Stomach smooth muscle (tissue), 2 donors: Measurements from ENCODE around the gene SPIRE2.

Experiments used
- H3K27ac ChIP-seq: one replicate; pipeline ENCODE4 v1.7.0; 2013; ENCODE audit warnings: mild to moderate bottlenecking, low read length, inconsistent platforms
- H3K27me3 ChIP-seq, 2 donors: one replicate each; pipeline ENCODE4 v1.7.0; 2013; ENCODE audit warnings: low read length in 2 of 2; ENCODE audit not compliant: insufficient read depth in 2 of 2, control insufficient read depth in 1 of 2
- H3K36me3 ChIP-seq, 2 donors: one replicate each; pipeline ENCODE4 v1.7.0; 2013; ENCODE audit warnings: low read length in 2 of 2; ENCODE audit not compliant: control insufficient read depth in 2 of 2, insufficient read depth in 2 of 2
- H3K4me1 ChIP-seq: one replicate; pipeline ENCODE4 v1.7.0; 2013; ENCODE audit warnings: low read length; ENCODE audit not compliant: control insufficient read depth, insufficient read depth
- H3K4me3 ChIP-seq, 2 donors: one replicate each; pipeline ENCODE4 v1.7.0; 2013; ENCODE audit warnings: low read length in 2 of 2
- H3K9ac ChIP-seq, 2 donors: one replicate each; pipeline ENCODE4 v1.7.0; 2013; ENCODE audit warnings: low read length in 2 of 2, mild to moderate bottlenecking in 1 of 2
- H3K9me3 ChIP-seq, 2 donors: one replicate each; pipeline ENCODE4 v1.7.0; 2013; ENCODE audit warnings: low read length in 2 of 2; ENCODE audit not compliant: control insufficient read depth in 2 of 2
- donor health status: healthy.
- donor health status: Pancreatic carcinoma.

Gene SPIRE2

DNA sequence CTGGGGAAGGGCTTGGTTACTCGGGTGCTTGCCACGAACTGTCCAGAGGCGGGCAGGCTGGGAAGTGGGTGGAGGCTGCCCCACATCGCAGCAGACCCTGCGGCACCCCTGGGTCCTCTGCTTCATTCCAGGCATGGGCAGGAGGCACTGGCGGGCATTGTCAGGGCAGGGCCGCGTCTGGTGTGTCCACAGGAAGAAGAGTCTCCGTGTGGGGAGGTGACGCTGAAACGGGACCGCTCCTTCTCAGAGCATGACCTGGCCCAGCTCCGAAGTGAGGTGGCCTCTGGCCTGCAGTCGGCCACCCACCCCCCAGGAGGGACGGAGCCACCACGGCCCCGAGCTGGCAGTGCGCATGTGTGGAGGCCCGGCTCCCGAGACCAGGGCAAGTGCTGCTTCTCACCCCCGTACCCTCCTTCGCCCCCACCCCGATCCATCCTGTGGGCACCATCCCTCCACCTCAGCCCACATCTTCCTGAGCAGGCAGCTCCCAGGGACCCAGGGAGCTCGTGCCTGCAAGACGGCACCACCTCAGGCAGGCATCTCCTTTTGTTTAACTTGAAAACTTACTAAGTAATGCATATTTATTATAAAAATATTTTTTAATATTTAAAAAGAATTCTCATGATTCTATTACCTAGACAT lies 30.8 kb downstream of the SPIRE2 start:
- Histone ChIP-seq H3K27ac (no peak overlapping the region), H3K9me3 (no peaks in the 10 kb centered on the region), H3K4me1 (peaks cover 3% of the 10 kb centered on the region), H3K4me3 (no peak overlapping the region), H3K36me3 (no peaks in the 10 kb centered on the region), H3K9ac (no peak overlapping the region), H3K27me3 (peaks cover 0 to 3% of the 10 kb centered on the region in 2 donors)

DNA sequence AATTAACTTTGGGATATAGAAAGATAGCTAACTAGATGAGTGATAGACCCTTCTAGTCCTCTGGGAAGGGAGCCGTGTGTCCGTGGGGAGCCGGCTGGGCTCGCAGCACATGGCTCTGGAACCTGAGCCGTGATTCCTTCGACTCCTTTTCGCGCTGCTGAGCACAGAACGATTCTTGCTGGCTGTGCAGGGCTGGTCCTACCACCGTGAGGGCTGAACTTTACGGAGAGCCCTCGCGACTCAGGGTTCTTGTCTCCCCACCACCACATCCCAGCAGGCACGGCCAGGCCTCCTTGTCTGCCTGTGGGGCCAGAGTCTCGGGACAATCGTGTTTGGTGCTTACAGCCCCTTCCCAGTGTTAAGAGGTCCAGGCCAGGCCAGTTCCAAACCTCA lies 31.3 kb downstream of the SPIRE2 start:
- peaks cover 0 to 3% of the 10 kb centered on the region in 2 donors for H3K27me3 ChIP-seq
- no peaks in the 10 kb centered on the region for H3K9me3 ChIP-seq
- peaks cover 3% of the 10 kb centered on the region for H3K4me1 ChIP-seq
- no peaks in the 10 kb centered on the region for H3K36me3 ChIP-seq
- H3K27ac ChIP-seq = no peak overlapping the region
- no peak overlapping the region for H3K9ac ChIP-seq
- no peak overlapping the region for H3K4me3 ChIP-seq

DNA sequence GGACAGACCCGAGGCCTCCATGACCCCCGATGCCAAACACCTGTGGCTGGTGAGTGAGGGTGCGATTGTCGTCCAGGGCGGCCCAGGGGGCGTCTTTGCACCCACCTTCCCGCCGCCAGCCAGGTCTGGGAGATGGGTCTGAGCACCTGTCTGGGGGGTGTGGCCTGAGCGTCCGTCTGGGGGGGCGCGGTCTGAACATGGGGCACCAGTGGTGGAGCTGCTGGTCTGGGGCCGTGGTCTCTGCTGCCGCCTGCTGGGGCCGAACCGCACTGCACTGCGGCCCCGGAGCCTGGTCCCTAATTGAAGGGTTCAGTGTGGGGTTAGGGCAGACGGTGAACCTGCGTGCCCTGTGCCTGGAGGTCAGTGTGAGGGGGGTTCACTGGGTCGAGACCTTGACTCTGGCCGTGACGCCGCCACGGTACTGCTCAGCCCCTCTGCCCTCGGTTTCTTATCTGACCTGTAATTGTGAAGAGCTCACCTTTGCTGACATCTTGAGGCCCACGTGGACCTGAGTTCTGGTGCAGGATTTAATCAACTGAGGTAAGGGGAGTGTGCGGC lies 32.6 kb downstream of the SPIRE2 start:
- no peak overlapping the region for H3K9ac ChIP-seq
- peaks cover 3% of the 10 kb centered on the region for H3K4me1 ChIP-seq
- H3K27me3 ChIP-seq = peaks cover 0 to 3% of the 10 kb centered on the region in 2 donors
- H3K36me3 ChIP-seq = no peaks in the 10 kb centered on the region
- no peak overlapping the region for H3K4me3 ChIP-seq
- H3K9me3 ChIP-seq = no peaks in the 10 kb centered on the region
- no peak overlapping the region for H3K27ac ChIP-seq

DNA sequence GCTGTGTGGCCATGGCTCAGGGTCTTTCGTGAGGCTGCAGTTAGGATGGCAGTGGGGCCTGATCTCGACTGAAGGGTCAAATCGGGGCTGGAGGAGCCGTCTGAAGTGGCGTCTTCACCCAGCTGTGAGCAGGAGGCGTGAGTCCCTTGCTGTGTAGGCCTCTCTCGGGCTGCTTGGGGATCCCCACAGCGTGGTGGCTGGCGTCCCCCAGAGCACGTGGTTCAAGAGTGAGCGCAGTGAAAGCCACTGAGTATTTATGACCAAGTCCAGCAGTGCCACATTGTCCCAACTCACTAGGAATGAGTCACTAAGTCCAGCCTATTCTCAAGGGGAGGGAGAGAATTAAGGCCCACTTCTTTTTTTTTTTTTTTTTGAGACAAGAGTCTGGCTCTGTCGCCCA lies 33.4 kb downstream of the SPIRE2 start:
- Histone ChIP-seq H3K27me3 (peaks cover 0 to 3% of the 10 kb centered on the region in 2 donors), H3K36me3 (no peaks in the 10 kb centered on the region), H3K9ac (no peak overlapping the region), H3K27ac (no peak overlapping the region), H3K4me1 (peaks cover 3% of the 10 kb centered on the region), H3K4me3 (no peak overlapping the region), H3K9me3 (no peaks in the 10 kb centered on the region)

DNA sequence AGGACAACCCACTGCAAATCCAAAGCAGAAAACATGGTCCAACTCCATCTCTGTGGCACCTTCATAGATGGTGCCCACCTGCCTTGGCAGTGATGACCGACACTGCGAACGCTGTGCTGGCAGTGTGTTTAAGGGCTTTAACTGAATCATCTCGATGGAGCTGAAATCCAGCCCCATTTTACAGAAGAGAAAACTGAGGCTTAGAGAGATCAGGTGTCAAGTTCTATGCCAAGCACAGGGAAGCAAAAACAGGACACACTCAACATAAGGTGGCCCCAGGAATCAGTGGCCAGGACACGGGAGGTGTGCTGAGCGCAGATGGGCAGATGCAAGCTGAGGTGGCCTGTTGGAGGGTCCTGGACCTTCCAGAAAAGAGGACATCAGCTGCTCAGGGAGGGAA lies 34.5 kb downstream of the SPIRE2 start:
- H3K27ac ChIP-seq = no peak overlapping the region
- peaks cover 3% of the 10 kb centered on the region for H3K4me1 ChIP-seq
- peaks cover 0 to 3% of the 10 kb centered on the region in 2 donors for H3K27me3 ChIP-seq
- H3K9me3 ChIP-seq = peaks cover 0 to 6% of the 10 kb centered on the region in 2 donors
- H3K9ac ChIP-seq = no peak overlapping the region
- no peak overlapping the region for H3K4me3 ChIP-seq
- no peaks in the 10 kb centered on the region for H3K36me3 ChIP-seq

DNA sequence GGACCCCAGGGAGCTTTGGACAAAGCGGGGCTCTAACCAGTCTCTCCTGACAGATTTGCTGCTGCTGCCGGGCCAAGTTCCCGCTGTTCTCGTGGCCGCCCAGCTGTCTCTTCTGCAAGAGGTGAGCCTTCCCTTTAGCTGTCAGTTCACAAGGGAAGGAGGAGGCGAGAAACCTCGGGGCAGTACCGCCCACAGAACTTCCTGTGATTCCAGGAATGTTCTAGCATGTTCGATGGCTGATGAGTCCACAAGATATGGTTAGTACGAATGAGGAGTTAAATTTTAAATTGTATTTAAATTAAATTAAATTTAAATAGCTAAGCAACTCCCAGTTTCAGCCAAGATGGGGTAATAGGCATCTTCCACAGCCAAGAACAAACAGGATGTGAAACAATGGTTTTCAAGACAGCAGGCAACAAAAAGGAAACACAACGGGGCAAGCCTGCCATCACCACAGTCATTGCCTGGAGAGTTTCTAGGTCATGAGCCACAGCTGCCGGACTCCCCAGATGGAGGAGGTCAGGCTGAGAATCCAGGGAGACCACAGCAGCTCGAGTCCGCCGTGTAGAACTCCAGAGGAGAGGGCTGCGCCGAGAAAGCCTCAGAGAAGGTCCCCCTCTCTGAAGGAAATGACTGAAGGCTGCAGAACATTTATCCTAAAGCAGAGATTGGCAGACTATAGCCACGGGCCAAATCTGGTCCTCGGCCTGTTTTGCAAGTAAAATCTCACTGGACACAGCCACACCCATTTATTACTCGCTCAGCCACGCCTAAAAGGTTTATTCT lies 35.7 kb downstream of the SPIRE2 start:
- H3K27ac ChIP-seq = no peak overlapping the region
- peaks cover 0 to 3% of the 10 kb centered on the region in 2 donors for H3K27me3 ChIP-seq
- H3K4me1 ChIP-seq = peaks cover 3% of the 10 kb centered on the region
- H3K4me3 ChIP-seq = no peak overlapping the region
- H3K9me3 ChIP-seq = peaks cover 3 to 11% of the 10 kb centered on the region in 2 donors
- no peak overlapping the region for H3K9ac ChIP-seq
- no peaks in the 10 kb centered on the region for H3K36me3 ChIP-seq

DNA sequence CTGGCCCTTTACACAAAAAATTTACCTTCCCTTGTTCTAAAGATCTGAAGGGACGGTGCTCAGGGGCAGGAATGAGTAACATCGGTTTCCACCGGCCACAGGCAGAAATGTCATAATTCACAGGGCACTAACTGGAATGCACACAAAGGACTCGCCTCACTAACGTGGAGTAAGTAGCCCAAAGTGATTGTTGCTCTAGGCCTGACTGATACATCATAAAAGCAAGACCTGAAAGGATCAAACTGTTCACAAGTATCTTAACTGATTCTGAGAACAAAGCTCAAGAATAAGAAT lies 36.2 kb downstream of the SPIRE2 start:
- H3K4me1 ChIP-seq = peaks cover 3% of the 10 kb centered on the region
- peaks cover 3 to 11% of the 10 kb centered on the region in 2 donors for H3K9me3 ChIP-seq
- no peak overlapping the region for H3K4me3 ChIP-seq
- no peaks in the 10 kb centered on the region for H3K36me3 ChIP-seq
- H3K27me3 ChIP-seq = peaks cover 0 to 3% of the 10 kb centered on the region in 2 donors
- no peak overlapping the region for H3K27ac ChIP-seq
- no peak overlapping the region for H3K9ac ChIP-seq

DNA sequence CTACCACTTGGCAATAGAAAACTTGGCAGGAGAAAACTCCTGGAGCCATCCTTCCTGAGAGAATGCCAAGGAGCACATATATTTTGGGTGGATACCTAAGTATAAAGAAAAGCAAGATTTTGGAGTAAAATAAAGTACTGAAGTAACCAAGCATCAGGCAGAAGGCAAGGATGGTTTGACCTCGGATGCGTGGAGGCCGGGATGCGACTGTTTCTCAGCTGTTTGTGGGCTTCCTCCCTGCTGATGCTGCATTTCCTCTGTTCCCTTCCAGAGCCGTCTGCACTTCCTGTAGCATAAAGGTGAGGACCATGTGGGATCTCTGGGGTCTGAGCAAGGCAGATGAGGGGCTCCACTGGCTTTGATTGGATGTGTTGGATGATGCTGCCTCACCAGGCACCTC lies 39.6 kb downstream of the SPIRE2 start:
- Histone ChIP-seq H3K4me1 (peaks cover 9% of the 10 kb centered on the region), H3K9ac (no peak overlapping the region), H3K36me3 (no peaks in the 10 kb centered on the region), H3K4me3 (no peak overlapping the region), H3K27ac (no peak overlapping the region), H3K9me3 (peaks cover 3 to 11% of the 10 kb centered on the region in 2 donors), H3K27me3 (no peaks in the 10 kb centered on the region)

DNA sequence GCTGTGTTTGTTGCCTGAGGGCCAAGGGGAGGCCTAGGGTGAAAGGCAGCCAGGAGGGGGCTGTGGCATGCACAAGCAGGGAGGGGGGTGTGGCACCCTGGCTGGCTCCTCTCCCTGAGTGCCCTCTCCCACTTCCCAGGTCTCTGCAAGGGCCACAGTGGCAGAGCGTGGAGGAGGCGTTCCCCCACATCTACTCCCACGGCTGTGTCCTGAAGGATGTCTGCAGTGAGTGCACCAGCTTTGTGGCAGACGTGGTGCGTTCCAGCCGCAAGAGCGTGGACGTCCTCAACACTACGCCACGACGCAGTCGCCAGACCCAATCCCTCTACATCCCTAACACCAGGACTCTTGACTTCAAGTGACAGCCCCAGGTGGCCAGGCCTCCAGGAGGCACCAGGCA lies 41.6 kb downstream of the SPIRE2 start:
- no peak overlapping the region for H3K27ac ChIP-seq
- no peaks in the 10 kb centered on the region for H3K27me3 ChIP-seq
- peaks cover 3 to 11% of the 10 kb centered on the region in 2 donors for H3K9me3 ChIP-seq
- H3K9ac ChIP-seq = no peak overlapping the region
- H3K4me3 ChIP-seq = no peak overlapping the region
- H3K4me1 ChIP-seq = peaks cover 14% of the 10 kb centered on the region
- no peaks in the 10 kb centered on the region for H3K36me3 ChIP-seq

DNA sequence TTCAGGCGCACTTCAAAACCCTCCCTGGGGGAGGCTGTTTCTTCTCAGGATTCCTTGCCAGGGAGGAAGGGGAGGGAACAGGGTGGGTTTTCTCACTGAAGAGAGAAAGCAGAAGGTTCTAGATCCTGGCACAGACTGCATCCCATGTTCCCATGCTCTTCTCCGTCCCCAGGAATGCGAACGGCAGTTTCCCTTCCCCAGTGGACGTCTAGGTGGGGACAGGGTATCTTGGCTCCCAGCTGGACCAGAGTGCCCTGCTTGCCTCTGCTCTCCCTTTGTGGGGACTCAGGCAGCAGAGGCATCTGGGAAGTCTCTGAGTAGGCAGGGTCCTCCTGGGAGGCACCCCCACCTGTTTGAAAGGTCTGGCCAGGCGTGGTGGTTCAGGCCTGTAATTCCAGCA lies 42.2 kb downstream of the SPIRE2 start:
- no peaks in the 10 kb centered on the region for H3K27me3 ChIP-seq
- H3K9ac ChIP-seq = no peak overlapping the region
- H3K9me3 ChIP-seq = peaks cover 3 to 11% of the 10 kb centered on the region in 2 donors
- no peaks in the 10 kb centered on the region for H3K36me3 ChIP-seq
- H3K4me1 ChIP-seq = peaks cover 14% of the 10 kb centered on the region
- H3K4me3 ChIP-seq = no peak overlapping the region
- no peak overlapping the region for H3K27ac ChIP-seq

DNA sequence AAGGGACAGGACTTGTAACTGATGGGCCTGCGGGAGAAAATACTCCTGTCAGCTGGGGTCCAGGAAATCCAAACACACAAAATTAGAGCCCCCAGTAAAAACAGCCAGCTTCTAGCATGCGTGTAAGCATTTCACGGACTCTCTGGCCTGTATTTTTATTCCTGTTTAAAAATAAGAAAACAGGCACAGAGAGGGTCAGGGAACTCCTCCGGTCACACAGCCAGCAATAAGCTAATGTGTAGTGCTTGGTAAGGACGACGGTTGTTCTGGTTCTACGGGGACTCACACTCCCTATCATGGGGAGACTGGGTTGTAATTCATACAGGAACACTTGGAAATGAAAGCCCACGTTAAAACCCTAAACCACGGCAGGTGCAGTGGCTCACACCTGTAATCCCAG lies 43.6 kb downstream of the SPIRE2 start:
- no peak overlapping the region for H3K4me3 ChIP-seq
- peaks cover 3 to 11% of the 10 kb centered on the region in 2 donors for H3K9me3 ChIP-seq
- peaks cover 14% of the 10 kb centered on the region for H3K4me1 ChIP-seq
- H3K27ac ChIP-seq = no peak overlapping the region
- no peaks in the 10 kb centered on the region for H3K27me3 ChIP-seq
- H3K36me3 ChIP-seq = no peaks in the 10 kb centered on the region
- H3K9ac ChIP-seq = no peak overlapping the region
